ENCODE measurements around the gene SYT5.
"Not testable (repeated sequence)": the region's sequence is repeated elsewhere in the genome, so short reads cannot be mapped to it uniquely, and the experiment has no call there.

SYT5 gene

DNA sequence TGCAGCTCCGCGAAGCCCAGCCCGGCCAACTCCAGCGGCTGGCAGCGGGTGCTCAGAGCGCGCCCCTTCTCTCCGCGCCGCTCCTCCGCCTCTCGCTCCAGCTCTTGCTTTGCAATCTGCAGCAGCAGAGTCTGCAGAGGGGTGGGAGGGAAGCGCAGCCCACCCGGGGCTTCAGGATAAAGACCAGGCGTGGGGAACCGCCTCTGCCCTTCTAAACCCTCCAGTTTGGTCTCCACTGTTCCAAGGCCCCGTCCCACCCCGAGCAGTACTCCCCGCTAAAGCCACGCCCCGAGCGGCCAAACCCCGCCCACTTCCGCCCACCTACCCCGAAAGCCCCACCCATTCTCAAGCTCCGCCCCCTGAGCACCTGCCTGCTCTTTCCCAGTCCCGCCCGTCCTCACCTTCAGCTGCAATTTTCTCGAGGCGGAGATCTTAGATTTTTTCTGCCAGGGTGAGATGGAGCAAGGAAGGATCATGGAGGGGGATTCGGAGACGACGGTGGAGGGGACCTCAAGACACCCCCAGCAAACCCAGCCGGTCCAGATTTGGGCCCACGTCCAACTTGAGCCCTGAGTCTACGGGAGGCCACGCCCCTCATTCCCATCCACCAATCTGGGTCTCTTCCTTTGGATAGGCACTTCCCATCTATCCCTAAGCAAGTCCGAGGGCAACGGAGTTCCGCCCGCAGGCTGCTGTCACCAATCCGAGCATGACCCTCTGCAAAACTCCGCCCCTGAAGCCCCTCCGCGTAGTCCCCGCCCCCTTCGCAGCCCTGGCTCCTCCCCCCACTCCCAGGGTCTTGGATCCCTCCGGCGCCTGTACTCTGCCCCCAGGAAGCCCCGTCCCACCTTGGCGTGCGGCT, 23.7 kb downstream of the SYT5 start:
- peaks cover 4% of the 10 kb centered on the region; the same call in 1 of the 2 replicates for H3K36me3 ChIP-seq (ENCODE audit: control insufficient read depth, low read length)
- H3K27me3 ChIP-seq (ENCODE audit: control insufficient read depth, low read length), result no peaks in the 10 kb centered on the region
- H3F3A ChIP-seq (ENCODE audit: control insufficient read depth, insufficient read depth), result peaks cover 12% of the 10 kb centered on the region
- H3K4me1 ChIP-seq (ENCODE audit: control insufficient read depth, low read length), result peaks cover 24% of the 10 kb centered on the region
- TF ChIP-seq, protein P1, sequence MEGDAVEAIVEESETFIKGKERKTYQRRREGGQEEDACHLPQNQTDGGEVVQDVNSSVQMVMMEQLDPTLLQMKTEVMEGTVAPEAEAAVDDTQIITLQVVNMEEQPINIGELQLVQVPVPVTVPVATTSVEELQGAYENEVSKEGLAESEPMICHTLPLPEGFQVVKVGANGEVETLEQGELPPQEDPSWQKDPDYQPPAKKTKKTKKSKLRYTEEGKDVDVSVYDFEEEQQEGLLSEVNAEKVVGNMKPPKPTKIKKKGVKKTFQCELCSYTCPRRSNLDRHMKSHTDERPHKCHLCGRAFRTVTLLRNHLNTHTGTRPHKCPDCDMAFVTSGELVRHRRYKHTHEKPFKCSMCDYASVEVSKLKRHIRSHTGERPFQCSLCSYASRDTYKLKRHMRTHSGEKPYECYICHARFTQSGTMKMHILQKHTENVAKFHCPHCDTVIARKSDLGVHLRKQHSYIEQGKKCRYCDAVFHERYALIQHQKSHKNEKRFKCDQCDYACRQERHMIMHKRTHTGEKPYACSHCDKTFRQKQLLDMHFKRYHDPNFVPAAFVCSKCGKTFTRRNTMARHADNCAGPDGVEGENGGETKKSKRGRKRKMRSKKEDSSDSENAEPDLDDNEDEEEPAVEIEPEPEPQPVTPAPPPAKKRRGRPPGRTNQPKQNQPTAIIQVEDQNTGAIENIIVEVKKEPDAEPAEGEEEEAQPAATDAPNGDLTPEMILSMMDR (IDR thresholded peaks at IDR 0.05; ENCODE audit: low read depth, low read length, poor library complexity, severe bottlenecking), result no peak
- no peak for TF ChIP-seq EZH2phosphoT487 (IDR thresholded peaks at IDR 0.05; ENCODE audit: borderline replicate concordance, low read length)
- H3K9me2 ChIP-seq (replicated peaks; ENCODE audit: control insufficient read depth, low read length), result no peaks in the 10 kb centered on the region
- no peaks in the 10 kb centered on the region for H4K20me1 ChIP-seq (ENCODE audit: control insufficient read depth, insufficient read depth, low read depth, low read length)
- H3K4me3 ChIP-seq (ENCODE audit: low read length), result no peak overlapping the region
- no peaks in the 10 kb centered on the region for H3K79me2 ChIP-seq (ENCODE audit: control insufficient read depth, low read length)
- no peak overlapping the region for H3K4me2 ChIP-seq (ENCODE audit: low read length)
- H3K9me3 ChIP-seq (ENCODE audit: control insufficient read depth, insufficient read depth, low read length), result peaks cover 29% of the 10 kb centered on the region
- no peak overlapping the region for H3K27ac ChIP-seq (ENCODE audit: low read depth, low read length)

DNA sequence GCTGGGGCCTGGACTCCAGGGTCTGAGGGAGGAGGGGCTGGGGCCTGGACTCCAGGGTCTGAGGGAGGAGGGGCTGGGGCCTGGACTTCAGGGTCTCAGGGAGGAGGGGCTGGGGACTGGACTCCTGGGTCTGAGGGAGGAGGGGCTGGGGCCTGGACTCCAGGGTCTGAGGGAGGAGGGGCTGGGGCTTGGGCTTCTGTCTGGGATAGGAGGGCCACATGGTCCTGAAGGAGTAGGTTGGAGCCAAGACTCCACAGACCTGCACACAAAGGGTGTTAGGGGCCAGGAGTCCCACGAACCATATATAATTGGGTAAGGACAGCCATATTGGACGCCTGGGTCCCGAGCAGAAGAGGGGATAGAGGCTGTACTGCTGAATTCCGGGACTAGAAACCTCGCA, 24.3 kb downstream of the SYT5 start:
- H3K4me3 ChIP-seq (ENCODE audit: low read length); H3K27me3 ChIP-seq (ENCODE audit: control insufficient read depth, low read length); H3K4me2 ChIP-seq (ENCODE audit: low read length); H3K9me2 ChIP-seq (replicated peaks; ENCODE audit: control insufficient read depth, low read length); H3K27ac ChIP-seq (ENCODE audit: low read depth, low read length); H4K20me1 ChIP-seq (ENCODE audit: control insufficient read depth, insufficient read depth, low read depth, low read length); H3K79me2 ChIP-seq (ENCODE audit: control insufficient read depth, low read length); H3K36me3 ChIP-seq (ENCODE audit: control insufficient read depth, low read length): not testable (repeated sequence)
- Histone ChIP-seq H3F3A (ENCODE audit: control insufficient read depth, insufficient read depth) (peaks cover 15% of the 10 kb centered on the region), H3K4me1 (ENCODE audit: control insufficient read depth, low read length) (peaks cover 25% of the 10 kb centered on the region), H3K9me3 (ENCODE audit: control insufficient read depth, insufficient read depth, low read length) (peaks cover 32% of the 10 kb centered on the region)

DNA sequence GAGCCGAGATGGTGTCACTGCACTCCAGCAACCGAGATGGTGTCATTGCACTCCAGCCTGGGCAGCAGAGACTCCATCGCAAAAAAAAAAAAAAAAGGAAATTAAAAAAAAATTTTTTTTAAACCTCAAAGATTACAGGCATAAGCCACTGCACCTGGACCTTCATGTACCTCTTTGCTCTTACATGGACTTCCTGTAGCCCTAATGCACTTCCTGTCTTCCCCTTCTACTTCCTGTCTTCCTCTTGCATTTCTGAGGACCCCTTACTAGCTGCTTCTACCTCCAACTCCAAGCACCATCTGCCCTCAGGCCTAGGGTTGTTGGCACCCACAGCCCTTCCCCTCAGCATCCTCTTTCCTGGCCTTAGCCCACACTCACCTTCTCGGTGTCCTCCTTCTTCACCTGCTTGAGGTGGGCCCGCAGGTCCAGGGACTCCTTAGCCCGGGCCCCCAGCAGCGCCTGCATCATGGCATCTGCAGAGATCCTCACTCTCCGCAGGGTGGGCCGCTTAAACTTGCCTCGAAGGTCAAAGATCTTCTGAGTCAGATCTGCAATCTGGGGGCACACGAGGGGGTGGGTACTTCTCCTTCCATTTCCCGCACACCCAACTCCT, 26.3 kb downstream of the SYT5 start:
- H3K27ac ChIP-seq (ENCODE audit: low read depth, low read length), result no peak overlapping the region
- H3K4me2 ChIP-seq (ENCODE audit: low read length), result no peak overlapping the region
- no peaks in the 10 kb centered on the region for H4K20me1 ChIP-seq (ENCODE audit: control insufficient read depth, insufficient read depth, low read depth, low read length)
- H3K9me3 ChIP-seq (ENCODE audit: control insufficient read depth, insufficient read depth, low read length), result peaks cover 32% of the 10 kb centered on the region
- peaks cover 5% of the 10 kb centered on the region; the same call in 1 of the 2 replicates for H3K36me3 ChIP-seq (ENCODE audit: control insufficient read depth, low read length)
- peaks cover 15% of the 10 kb centered on the region for H3F3A ChIP-seq (ENCODE audit: control insufficient read depth, insufficient read depth)
- no peaks in the 10 kb centered on the region for H3K9me2 ChIP-seq (replicated peaks; ENCODE audit: control insufficient read depth, low read length)
- no peak overlapping the region for H3K4me3 ChIP-seq (ENCODE audit: low read length)
- no peak for TF ChIP-seq EZH2phosphoT487 (IDR thresholded peaks at IDR 0.05; ENCODE audit: borderline replicate concordance, low read length)
- TF ChIP-seq, protein P1 (IDR thresholded peaks at IDR 0.05; ENCODE audit: low read depth, low read length, poor library complexity, severe bottlenecking), result no peak
- no peaks in the 10 kb centered on the region for H3K79me2 ChIP-seq (ENCODE audit: control insufficient read depth, low read length)
- peaks cover 23% of the 10 kb centered on the region for H3K4me1 ChIP-seq (ENCODE audit: control insufficient read depth, low read length)
- H3K27me3 ChIP-seq (ENCODE audit: control insufficient read depth, low read length), result peaks cover 3% of the 10 kb centered on the region

DNA sequence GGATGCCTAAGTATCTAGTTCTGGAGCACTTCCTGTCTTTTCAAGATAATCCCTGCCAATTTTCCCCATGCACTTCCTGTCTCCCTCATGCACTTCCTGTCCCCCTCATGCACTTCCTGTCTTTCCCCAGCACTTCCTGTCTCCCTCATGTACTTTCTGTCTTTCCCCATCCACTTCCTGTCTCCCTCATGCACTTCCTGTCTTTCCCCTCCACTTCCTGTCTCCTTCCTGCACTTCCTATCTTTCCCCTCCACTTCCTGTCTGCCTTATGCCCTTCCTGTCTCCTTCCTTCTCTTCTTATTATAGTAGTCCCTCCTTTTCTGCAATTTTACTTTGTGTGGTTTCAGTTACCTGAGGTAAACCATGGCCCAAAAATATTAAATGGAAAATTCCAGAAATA, 28.1 kb downstream of the SYT5 start:
- peaks cover 23% of the 10 kb centered on the region for H3K4me1 ChIP-seq (ENCODE audit: control insufficient read depth, low read length)
- H3K36me3 ChIP-seq (ENCODE audit: control insufficient read depth, low read length), result peaks cover 5% of the 10 kb centered on the region; the same call in 1 of the 2 replicates
- TF ChIP-seq EZH2phosphoT487 (IDR thresholded peaks at IDR 0.05; ENCODE audit: borderline replicate concordance, low read length), result no peak
- TF ChIP-seq, protein P1 (IDR thresholded peaks at IDR 0.05; ENCODE audit: low read depth, low read length, poor library complexity, severe bottlenecking), result no peak
- H4K20me1 ChIP-seq (ENCODE audit: control insufficient read depth, insufficient read depth, low read depth, low read length), result no peaks in the 10 kb centered on the region
- H3K79me2 ChIP-seq (ENCODE audit: control insufficient read depth, low read length), result no peaks in the 10 kb centered on the region
- H3K9me2 ChIP-seq (replicated peaks; ENCODE audit: control insufficient read depth, low read length), result no peaks in the 10 kb centered on the region
- peak overlapping the region; percentile 83 for H3K27ac ChIP-seq (ENCODE audit: low read depth, low read length)
- peaks cover 32% of the 10 kb centered on the region for H3K9me3 ChIP-seq (ENCODE audit: control insufficient read depth, insufficient read depth, low read length)
- H3K4me3 ChIP-seq (ENCODE audit: low read length), result no peak overlapping the region; the same call in none of the 2 replicates
- peaks cover 15% of the 10 kb centered on the region for H3F3A ChIP-seq (ENCODE audit: control insufficient read depth, insufficient read depth)
- peaks cover 8% of the 10 kb centered on the region for H3K27me3 ChIP-seq (ENCODE audit: control insufficient read depth, low read length)
- peak overlapping the region; percentile 18; the same call in 1 of the 2 replicates for H3K4me2 ChIP-seq (ENCODE audit: low read length)
